Epidermal melanocyte (primary cell): ENCODE results near the gene ZC3H12D.
A peak's percentile ranks its signal among the peaks of the same experiment; 100 is the strongest.
"Not testable (repeated sequence)": the region's sequence is repeated elsewhere in the genome, so short reads cannot be mapped to it uniquely, and the experiment has no call there.

Experiments
- DNase-seq: peaks from one replicate; pipeline ENCODE4 v3.0.0; 2011; ENCODE audit warnings: low spot score; ENCODE audit not compliant: insufficient read length

The ZC3H12D gene

GRCh38 chr6:149459761-149460160 is 25.1 kb downstream of the ZC3H12D start:
- no peak for DNase-seq

DNA sequence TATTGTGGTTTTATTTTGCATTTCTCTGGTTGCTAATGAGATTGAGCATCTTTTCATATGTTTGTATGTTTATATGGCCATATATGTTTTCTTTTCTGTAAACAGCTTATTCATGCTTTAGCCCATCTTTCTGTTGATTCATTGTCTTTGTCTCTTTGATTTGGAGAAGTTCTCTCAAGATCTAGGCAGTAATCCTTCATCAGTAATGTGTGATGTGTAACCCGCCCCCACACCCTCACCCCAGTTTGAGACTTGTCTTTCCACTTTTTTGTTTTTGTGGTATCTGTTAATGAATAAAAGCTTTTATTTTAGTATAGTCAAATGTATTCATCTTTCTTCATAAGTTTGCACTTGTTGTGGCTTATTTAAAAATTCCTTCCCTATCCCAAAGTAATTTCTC is 26.0 kb downstream of the ZC3H12D start:
- no peak for DNase-seq

GRCh38 chr6:149458196-149458595 is 26.6 kb downstream of the ZC3H12D start:
- DNase-seq = no peak

DNA sequence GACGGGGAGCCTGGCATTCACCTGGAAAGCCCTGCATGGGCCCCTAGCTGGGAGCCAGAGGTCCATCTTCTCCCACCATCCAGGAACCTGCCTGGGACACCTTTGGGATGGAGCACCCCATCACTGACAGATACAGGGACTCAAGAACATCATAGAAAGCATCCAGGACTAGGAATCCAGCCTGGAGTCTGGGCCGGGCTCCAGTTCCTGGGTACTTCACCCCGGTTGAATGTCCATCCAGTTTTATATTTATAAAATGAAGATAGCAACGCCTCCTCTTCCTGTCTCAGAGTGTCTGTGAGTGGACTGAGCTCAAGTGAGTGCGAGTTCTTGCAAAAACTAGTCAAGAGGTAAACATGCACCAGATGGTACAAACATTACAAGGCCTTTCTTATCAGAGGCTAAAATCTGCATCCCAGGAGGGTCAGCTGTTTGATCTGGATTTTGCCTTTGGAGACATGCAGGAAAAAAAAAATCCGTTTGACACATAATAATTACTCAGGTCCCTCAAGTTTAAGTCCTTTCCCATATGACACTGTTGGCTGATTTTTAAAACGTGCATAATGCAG is 27.4 kb downstream of the ZC3H12D start:
- DNase-seq = no peak

DNA sequence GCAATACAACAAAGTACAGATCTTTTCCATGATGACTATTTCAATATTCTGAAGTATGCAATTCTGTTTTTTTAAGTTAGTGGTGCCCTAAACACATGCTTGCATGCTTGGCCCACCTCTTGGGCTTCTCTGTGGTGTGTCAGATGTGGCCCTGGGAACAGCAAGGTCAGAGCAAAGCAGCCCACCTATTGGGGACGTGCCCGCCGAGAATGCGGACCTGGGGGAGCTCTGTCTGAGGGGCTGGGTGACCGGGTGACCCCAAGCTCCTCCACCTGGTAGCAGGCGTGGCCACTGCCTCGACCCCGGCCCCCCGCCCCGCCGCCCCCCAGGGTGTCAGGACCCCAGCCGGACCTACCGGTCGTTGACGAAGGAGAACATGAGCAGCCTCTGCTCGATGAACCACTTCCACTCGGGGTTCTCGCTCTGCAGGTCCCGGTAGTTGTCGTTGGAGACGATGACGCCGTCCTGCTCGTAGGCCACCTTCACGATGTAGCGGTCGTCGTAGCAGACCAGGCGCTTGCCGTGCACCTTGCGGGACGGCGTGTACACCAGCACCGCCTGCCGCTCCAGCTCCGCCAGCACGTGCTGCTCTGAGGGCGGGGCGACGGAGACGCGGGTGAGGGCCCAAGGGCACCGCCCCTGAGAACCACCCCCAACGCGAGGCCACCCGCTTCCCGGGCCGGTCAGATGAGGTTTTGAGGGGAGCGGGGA is 28.3 kb downstream of the ZC3H12D start:
- DNase-seq = no peak

- DNase-seq = no peak
These were observed 29.6 kb downstream of the ZC3H12D start for GRCh38 chr6:149455031-149455732.

GRCh38 chr6:149454346-149454848 is 30.4 kb downstream of the ZC3H12D start:
- DNase-seq = peak; percentile 86

GRCh38 chr6:149453597-149454345 is 31.0 kb downstream of the ZC3H12D start:
- DNase-seq = no peak

DNA sequence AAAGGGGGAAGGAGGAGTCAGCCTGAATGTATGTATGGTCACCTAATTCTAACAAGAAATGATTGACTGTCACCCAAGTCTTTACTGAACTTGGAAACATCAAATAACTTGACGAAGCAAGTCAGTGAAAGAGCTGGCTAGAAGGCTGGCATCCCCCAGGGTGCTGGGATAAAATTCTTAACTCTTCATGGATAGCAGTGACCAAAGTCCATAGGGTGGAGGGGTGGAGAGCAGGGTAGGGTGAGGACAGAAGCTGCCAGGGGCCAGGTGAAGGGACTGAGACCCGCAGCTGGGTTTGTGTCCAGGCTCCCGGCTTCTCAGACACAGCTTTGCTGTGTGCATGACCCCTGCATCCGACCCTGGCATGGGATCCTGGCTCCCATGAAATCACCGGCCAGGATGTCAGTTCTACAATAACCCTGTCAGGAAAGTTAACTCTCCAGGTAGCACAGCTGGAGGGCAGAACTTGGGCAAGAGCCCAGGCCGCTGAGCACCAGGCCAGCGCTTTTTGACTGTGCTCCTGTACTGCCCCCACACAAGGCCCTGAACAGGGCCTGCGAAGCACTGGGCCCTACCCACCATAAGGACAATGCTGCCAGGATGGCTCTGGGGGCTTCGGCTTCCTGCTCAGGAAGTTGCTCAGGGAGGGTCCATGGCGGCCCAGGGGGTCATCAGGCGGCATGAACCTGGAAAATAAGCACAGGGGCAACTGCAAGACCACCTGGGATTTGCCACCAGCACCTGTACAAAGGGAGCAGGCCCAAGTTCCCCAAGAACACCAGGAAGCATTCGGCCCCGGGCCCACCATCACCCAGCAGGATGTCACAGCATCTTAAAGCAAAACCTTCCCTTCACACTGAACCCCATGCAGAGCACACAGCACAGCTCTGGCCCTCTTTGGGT is 32.5 kb downstream of the ZC3H12D start:
- DNase-seq = no peak

DNA sequence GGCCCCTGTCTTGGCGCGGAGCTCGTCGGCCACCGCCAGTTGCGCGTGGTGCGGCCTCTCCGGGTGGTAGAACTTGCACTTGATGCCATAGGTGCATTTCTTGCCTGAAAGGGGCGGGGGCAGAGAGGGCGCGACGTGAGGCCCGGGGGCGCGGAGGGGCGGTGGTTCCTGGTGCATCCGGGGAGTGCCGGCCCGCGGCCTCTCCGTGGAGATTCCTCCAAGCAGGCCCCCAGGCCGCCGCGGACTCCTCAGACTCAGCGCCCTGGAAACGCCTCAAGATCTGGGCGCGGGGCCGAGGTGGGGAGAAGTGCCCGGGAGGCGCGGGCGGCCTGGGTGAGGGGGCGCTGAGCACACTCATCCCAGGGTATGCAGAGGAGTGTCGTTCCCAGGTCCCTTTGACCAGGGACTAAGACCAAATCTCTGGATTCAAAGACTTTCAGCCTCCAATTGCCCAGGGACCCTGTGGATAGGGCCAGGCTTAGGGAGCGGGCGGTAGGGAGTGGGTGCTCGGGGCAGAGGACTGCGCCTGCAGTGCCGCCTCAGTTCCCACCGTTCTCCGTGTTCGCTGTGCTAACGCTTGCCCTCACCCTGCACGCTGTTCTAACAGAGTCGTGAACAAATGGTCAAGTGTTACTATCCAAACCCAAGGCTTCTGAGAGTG is 33.3 kb downstream of the ZC3H12D start:
- no peak for DNase-seq

DNA sequence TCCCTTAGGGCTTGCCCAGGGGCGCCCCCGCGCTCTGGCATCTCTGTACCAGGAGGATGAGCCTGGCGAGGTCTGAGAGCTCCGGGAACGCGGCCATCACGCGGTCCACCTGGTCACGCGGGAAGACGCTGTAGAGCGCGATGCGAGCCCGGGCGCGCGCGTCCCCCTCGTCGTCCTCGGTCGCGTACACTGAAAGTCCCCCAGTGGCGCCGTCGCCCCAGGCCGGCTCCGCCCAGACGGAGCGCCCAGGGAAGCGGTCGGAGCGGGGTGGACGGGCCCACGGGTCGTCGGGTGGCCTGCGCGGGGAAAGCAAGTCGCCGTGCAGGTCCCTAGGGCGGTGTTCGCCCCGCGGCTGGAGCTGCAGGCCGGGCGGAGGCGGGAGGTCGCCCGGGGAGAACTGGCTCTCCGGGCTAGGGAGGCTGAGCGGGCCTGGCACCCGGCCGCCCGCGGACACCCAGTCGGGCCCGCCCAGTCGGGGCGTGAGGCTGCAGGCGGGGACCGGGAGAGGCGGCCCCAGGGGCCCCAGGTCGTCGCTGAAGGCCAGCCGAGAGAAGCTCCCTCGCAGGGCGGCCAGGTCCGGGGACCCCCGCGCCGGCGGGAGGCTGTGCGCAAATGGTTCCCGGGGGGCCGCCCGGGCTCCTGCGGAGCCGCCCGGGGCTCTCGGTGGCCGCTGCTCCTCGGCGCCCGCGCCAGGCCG is 34.0 kb downstream of the ZC3H12D start:
- DNase-seq = no peak

DNA sequence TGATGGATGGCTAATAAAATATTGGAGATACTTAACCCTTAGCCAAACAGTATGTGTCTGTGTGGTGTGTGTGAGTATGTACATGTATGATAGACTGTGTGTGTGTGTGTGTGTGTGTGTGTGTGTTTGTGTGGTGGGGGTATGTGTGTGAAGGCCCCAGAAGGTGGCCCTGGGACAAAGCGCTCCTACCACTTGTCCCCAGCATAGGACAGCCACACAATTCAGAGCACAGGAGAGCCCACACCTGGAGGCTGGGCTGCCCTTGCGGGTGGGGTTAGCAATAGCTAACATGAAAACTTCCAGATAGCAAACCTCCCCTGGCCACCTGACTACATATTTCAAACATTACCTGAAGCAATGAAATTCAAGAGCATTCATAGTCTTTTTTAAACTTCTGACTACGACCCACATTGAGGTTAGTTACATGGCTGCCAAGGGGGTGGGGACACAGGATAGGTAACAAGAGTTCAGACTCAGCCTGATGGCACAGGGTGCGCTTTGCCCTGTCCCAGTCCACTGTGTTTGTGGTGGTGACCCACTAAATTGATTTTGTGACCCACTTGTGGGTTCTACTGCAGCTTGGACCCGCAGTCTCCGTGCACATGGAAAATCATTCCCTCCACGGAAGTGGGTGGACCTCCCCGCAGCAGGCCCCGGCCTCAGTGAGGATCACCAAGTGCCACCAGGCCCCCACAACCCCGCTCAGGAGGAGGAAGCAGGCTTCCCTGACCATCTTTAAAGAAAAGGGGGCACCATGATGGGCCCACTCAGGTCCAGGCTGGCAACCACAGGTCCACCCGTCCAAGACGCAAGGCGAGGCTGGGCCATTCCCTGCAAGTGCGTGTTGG is 34.8 kb downstream of the ZC3H12D start:
- DNase-seq = no peak

DNA sequence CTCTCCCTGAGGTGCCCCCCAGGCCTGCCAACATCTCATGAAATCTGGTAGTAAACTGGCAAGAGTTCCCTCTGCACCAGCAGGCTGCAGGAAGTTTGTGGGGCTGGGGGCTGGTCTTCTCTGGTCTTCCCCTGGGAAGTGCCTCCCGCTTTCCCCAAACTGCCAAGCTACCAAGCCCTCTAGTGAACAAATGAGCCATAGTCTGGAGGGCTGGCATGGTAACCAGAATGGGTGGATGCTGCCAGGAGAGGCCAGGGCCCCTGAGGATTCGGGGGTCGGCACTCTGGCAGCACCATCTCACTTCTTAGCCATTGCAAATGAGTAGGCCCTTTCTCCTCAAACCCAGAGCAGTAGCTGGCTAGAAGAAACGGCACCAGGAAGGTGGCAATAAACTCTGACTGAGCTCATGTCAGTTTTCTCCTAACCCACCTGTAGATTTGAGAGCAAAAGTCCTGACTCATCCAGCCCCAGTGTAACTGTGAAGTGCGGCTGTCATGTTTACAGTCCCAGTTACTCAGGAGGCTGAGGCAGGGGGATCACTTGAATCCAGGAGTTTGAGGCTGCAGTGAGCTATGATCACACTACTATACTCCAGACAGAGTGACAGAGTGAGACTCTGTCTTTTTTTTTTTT is 35.9 kb downstream of the ZC3H12D start:
- DNase-seq = no peak

DNA sequence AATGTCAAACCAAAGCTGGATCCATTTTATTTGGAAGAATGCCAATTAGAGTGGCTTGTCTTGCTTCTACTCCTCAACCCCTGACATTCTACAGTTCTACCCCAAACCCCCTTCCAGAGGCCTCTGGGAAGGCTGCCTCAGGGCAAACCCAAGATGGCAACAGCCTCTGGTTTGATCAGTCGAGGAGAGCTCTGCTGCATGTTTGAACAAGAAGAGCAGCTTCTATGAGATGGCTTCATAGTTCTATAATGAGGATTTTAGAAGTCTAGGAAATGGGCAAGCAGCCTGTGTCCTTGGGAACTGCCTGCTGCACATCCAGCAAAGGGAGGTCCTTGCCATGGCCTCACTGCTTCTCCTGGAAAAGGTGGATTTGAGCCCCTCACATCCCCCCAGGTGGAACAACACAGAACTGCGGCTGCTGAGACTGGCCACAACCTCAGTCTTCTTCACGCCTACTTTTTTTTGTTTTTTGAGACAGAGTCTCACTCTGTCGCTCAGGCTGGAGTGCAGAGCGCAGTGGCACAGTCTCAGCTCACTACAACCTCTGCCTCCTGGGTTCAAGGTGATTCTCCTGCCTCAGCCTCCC is 37.9 kb downstream of the ZC3H12D start:
- no peak for DNase-seq

- DNase-seq = no peak
These were observed 39.2 kb downstream of the ZC3H12D start for GRCh38 chr6:149445573-149445972.

DNA sequence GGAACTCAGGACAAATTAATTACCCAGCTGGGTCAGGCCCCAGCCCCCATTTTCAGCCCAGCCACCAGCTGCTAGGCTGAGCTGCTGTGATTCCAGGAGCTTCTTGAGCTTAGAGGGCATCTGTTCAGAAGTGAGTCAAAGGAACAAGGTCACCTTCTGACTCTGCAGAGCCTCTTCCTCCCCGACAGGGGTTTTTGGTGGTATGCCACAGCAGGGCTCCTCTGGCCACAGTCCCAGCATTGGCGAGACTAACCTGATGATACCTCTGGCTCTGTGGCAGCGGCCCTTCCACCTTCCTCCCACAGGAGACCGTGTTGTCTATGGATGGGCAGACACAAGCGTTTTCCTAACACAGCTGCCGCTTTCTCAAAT is 39.7 kb downstream of the ZC3H12D start:
- DNase-seq = no peak

- DNase-seq = not testable (repeated sequence)
These were observed 40.3 kb downstream of the ZC3H12D start for GRCh38 chr6:149444360-149445094.
